ENCODE results near the gene ZFR2.

ZFR2 gene

GRCh38 chr19:3792114-3792513 is 76.7 kb downstream of the ZFR2 start:
- no peak for DNase-seq (ENCODE audit: low read depth)
- TF ChIP-seq CTCF (conservative IDR thresholded peaks at IDR 0.05; ENCODE audit: low read depth, low read length), result no peak
- no peak overlapping the region for H3K4me3 ChIP-seq (ENCODE audit: low read depth, low read length)

GRCh38 chr19:3790941-3791340 is 77.9 kb downstream of the ZFR2 start:
- no peak for DNase-seq (ENCODE audit: low read depth)
- no peak overlapping the region for H3K4me3 ChIP-seq (ENCODE audit: low read depth, low read length)
- no peak for TF ChIP-seq CTCF (conservative IDR thresholded peaks at IDR 0.05; ENCODE audit: low read depth, low read length)

GRCh38 chr19:3790209-3790734 is 78.6 kb downstream of the ZFR2 start:
- TF ChIP-seq CTCF (conservative IDR thresholded peaks at IDR 0.05; ENCODE audit: low read depth, low read length), result no peak
- no peak for DNase-seq (ENCODE audit: low read depth)
- no peak overlapping the region for H3K4me3 ChIP-seq (ENCODE audit: low read depth, low read length)

- DNase-seq (ENCODE audit: low read depth), result no peak
- no peak for TF ChIP-seq CTCF (conservative IDR thresholded peaks at IDR 0.05; ENCODE audit: low read depth, low read length)
- no peak overlapping the region for H3K4me3 ChIP-seq (ENCODE audit: low read depth, low read length)
Measured at GRCh38 chr19:3788996-3789778, 79.7 kb downstream of the ZFR2 start.

GRCh38 chr19:3785938-3786824 is 82.7 kb downstream of the ZFR2 start, which contains the start of gene MATK:
Gene MATK (minus strand): TSS chr19:3786381. CDS start chr19:3785135, 1,246 bp downstream.
- no peak within 1 kb of the TSS for H3K4me3 ChIP-seq (ENCODE audit: low read depth, low read length)
- TF ChIP-seq CTCF (conservative IDR thresholded peaks at IDR 0.05; ENCODE audit: low read depth, low read length), result no peak
- no peak for DNase-seq (ENCODE audit: low read depth)

GRCh38 chr19:3785451-3785937 is 83.3 kb downstream of the ZFR2 start:
- no peak overlapping the region for H3K4me3 ChIP-seq (ENCODE audit: low read depth, low read length)
- DNase-seq (ENCODE audit: low read depth), result no peak
- TF ChIP-seq CTCF (conservative IDR thresholded peaks at IDR 0.05; ENCODE audit: low read depth, low read length), result no peak
